GM12878 (cell line): ENCODE measurements around the gene TRIOBP. TPM values are rescaled to one million over a fixed set of nuclear protein-coding genes. Genes with fewer than 3 reads are reported as not detected.

Source experiments
- ATAC-seq: fragments of 200-7000 bp; cut with Tn5 transposase; 3 replicates; pipeline ENCODE4 v1.9.1; 2020; ENCODE audit warnings: mild to moderate bottlenecking, moderate library complexity
- BruUV-seq: library from RNA; stranded (reverse); fragments of 400-500 nt; replicated peaks from 2 replicates; lab custom pipeline; 2021; lab: Mats Ljungman, UMichigan
- CTCF ChIA-PET: fragments of 300-600 bp; sonication (Branson Sonifier 250); formaldehyde crosslinking; extraction: SDS; loops from one replicate; lab custom pipeline; 2021; ENCODE audit warnings: inconsistent platforms; lab: Yijun Ruan, JAX
- POLR2A ChIA-PET: fragments of 350-600 bp; formaldehyde crosslinking; extraction: SDS; loops from one replicate; lab custom pipeline; 2021; ENCODE audit warnings: inconsistent platforms; lab: Charles Lee
- RAD21 ChIA-PET: fragments of 300-600 bp; sonication (Branson Sonifier 250); formaldehyde crosslinking; loops from one replicate; lab custom pipeline; 2023; ENCODE audit warnings: antibody characterized with exemption; ENCODE audit not compliant: unreplicated experiment; lab: Charles Lee
- SMC1A ChIA-PET: fragments of 300-600 bp; sonication (Branson Sonifier 250); formaldehyde crosslinking; loops from one replicate; lab custom pipeline; 2023; ENCODE audit not compliant: unreplicated experiment, uncharacterized antibody; lab: Charles Lee
- DNase-seq: peaks from one replicate; pipeline ENCODE4 v3.0.0-alpha.2; 2011; ENCODE audit warnings: low read depth, low spot score
- FAIRE-seq: peaks from 3 replicates; lab custom pipeline; 2011; peaks lifted over from hg19 to GRCh38; lab: Jason Lieb, UNC
- H2AFZ ChIP-seq: 2 replicates; pipeline ENCODE4 v1.6.0; 2011; ENCODE audit warnings: low read depth, low read length, control low read depth; ENCODE audit not compliant: control insufficient read depth
- H3K27ac ChIP-seq: 2 replicates; pipeline ENCODE4 v1.5.1; 2011; ENCODE audit warnings: control low read depth; ENCODE audit not compliant: control insufficient read depth, insufficient read depth
- H3K27me3 ChIP-seq, 2 experiments: replicated peaks in 1 of 2; 2 replicates each; pipeline versions ENCODE4 v1.6.0 to v1.6.1; 2011; ENCODE audit warnings: low read length in 1 of 2; ENCODE audit not compliant: control insufficient read depth in 2 of 2, insufficient read depth in 2 of 2
- H3K36me3 ChIP-seq, 2 experiments: 2 replicates each; pipeline ENCODE4 v1.5.1; 2011; ENCODE audit warnings: low read length in 1 of 2; ENCODE audit not compliant: control insufficient read depth in 2 of 2, insufficient read depth in 2 of 2
- H3K4me1 ChIP-seq: 2 replicates; pipeline ENCODE4 v1.6.1; 2011; ENCODE audit warnings: mild to moderate bottlenecking, low read length, moderate library complexity, mixed read lengths; ENCODE audit not compliant: control insufficient read depth, insufficient read depth
- H3K4me2 ChIP-seq: 2 replicates; pipeline ENCODE4 v1.6.0; 2011; ENCODE audit warnings: control low read depth; ENCODE audit not compliant: control insufficient read depth, insufficient read depth
- H3K4me3 ChIP-seq: fragments of 200-600 bp; sonication (generic); 2 replicates; pipeline ENCODE4 v1.5.1; 2016
- H3K79me2 ChIP-seq: 2 replicates; pipeline ENCODE4 v1.6.0; 2011; ENCODE audit warnings: low read length; ENCODE audit not compliant: control insufficient read depth, insufficient read depth
- H3K9ac ChIP-seq: 2 replicates; pipeline ENCODE4 v1.8.0; 2011; ENCODE audit warnings: low read length, control low read depth, mixed read lengths; ENCODE audit not compliant: control insufficient read depth, insufficient read depth
- H3K9me3 ChIP-seq: replicated peaks from 3 replicates; pipeline ENCODE4 v1.5.1; 2011; ENCODE audit warnings: mild to moderate bottlenecking, low read length; ENCODE audit not compliant: control insufficient read depth, insufficient read depth
- H4K20me1 ChIP-seq: 2 replicates; pipeline ENCODE4 v1.6.0; 2011; ENCODE audit not compliant: control insufficient read depth, insufficient read depth
- CBFB ChIP-seq: IDR thresholded peaks from 2 replicates; pipeline ENCODE4 v1.6.1; 2016; ENCODE audit warnings: antibody characterized with exemption, low read depth
- E2F8 ChIP-seq: fragments of 450-650 bp; IDR thresholded peaks from 2 replicates; pipeline ENCODE4 v1.6.1; 2018; ENCODE audit warnings: mild to moderate bottlenecking, low read depth, moderate library complexity; ENCODE audit not compliant: partially characterized antibody
- HCFC1 ChIP-seq: fragments of 150-350 bp; IDR thresholded peaks from 2 replicates; pipeline ENCODE4 v1.6.1; 2014; ENCODE audit warnings: low read length
- MXI1 ChIP-seq: fragments of 150-350 bp; IDR thresholded peaks from 2 replicates; pipeline ENCODE4 v1.6.1; 2011; ENCODE audit warnings: low read depth, mild to moderate bottlenecking, inconsistent platforms, low read length, improper control_type of control experiment
- SUZ12 ChIP-seq: fragments of 200-600 bp; sonication (generic); IDR thresholded peaks from one replicate; pipeline ENCODE4 v1.6.1; 2018; ENCODE audit warnings: antibody characterized with exemption, mild to moderate bottlenecking; ENCODE audit not compliant: unreplicated experiment
- USF1 ChIP-seq: IDR thresholded peaks from 2 replicates; pipeline ENCODE4 v1.6.1; 2011; ENCODE audit warnings: borderline replicate concordance, low read depth, mild to moderate bottlenecking, moderate library complexity, mixed read lengths, low read length; ENCODE audit not compliant: insufficient read depth; ENCODE audit errors: extremely low read length
- WGBS: methylation state at CpG from one replicate; pipeline ENCODE4 v1.1.6; 2016; ENCODE audit warnings: low lambda C conversion rate; ENCODE audit not compliant: insufficient replicate concordance, insufficient coverage; ENCODE audit errors: missing lambda C conversion rate; 5-methylcytosine and 5-hydroxymethylcytosine counted together
- in situ Hi-C: fragments of 300-500 bp; cut with MboI; formaldehyde crosslinking; loops from 9 replicates; pipeline ENCODE4 v1.14.3; 2018; ENCODE audit warnings: mixed read lengths
- intact Hi-C: fragments of 100-400 bp; cut with micrococcal nuclease; formaldehyde crosslinking; loops from one replicate; pipeline ENCODE4 v1.14.2; 2022; ENCODE audit not compliant: unreplicated experiment
- polyA plus RNA-seq, 11 experiments: library from polyadenylated mRNA; depleted of rRNA in 4 of 11; unstranded in 6 of 11; stranded (reverse) in 5 of 11; fragments of >200 nt; fragmentation: Nextera tagmentation in 4 of 11; fragmentation: Illumina TruSeq in 1 of 11; extraction: Ambion mirVana in 4 of 11; extraction: Trizol in 1 of 11; gene quantifications; 1 replicate in 1 of 11; 2 replicates in 10 of 11; pipeline versions ENCODE4 v1.2.1 to v1.2.3, GENCODE V29; 2011 to 2016; ENCODE audit warnings: inconsistent platforms in 2 of 11, missing spikeins in 2 of 11, low read depth in 1 of 11
- total RNA-seq, 4 experiments: library from RNA; depleted of rRNA in 3 of 4; stranded (reverse); fragments of >200 nt in 3 of 4; fragmentation: Illumina TruSeq in 1 of 4; extraction: Trizol in 1 of 4; gene quantifications; 2 replicates each; pipeline versions ENCODE4 v1.2.1 to v1.2.3, GENCODE V29; 2013 to 2021

Gene TRIOBP
- total and polyA plus RNA-seq, 10 of the 15 experiments (the other 5 are each of a cell fraction or from before 2014, with no cell fraction given) = 0.21 to 23.6 (median 11.9) TPM

GRCh38 chr22:37769056-37769455, 72.2 kb downstream of the TRIOBP start:
- ChIA-PET POLR2A (no interaction called here), SMC1A (no interaction called here)

More at GRCh38 chr22:37769056-37769455, 72.2 kb downstream of the TRIOBP start:
- intact Hi-C loops (no loop called here), in situ Hi-C loops (no loop called here)
- CTCF ChIA-PET = interaction anchor here (1.0 to 1.4 kb wide), 3 partner anchors 7 to 48 kb away, joined by 3 to 4 read pairs (median 3); no protein-coding TSS in a partner anchor
- no peaks in the 10 kb centered on the region for H3K9me3 ChIP-seq
- no peak overlapping the region for H3K4me3 ChIP-seq
- H3K4me1 ChIP-seq = no peaks in the 10 kb centered on the region
- H3K27ac ChIP-seq = no peak overlapping the region
- DNase-seq = no peak
- TF ChIP-seq MXI1 (no peak), USF1 (no peak), HCFC1 (no peak), SUZ12 (no peak), CBFB (no peak), E2F8 (no peak)
- no peak overlapping the region for H3K4me2 ChIP-seq
- no peaks in the 10 kb centered on the region for H3K27me3 ChIP-seq
- H3K9ac ChIP-seq = no peak overlapping the region
- no TSS peak for BruUV-seq
- no peak for ATAC-seq
- no peaks in the 10 kb centered on the region for H3K79me2 ChIP-seq
- 97% methylated on average over 23 of the region's 24 CpGs for WGBS
- H3K36me3 ChIP-seq = peaks cover 0 to 4% of the 10 kb centered on the region in 2 experiments; a peak in 2 of 4 replicates
- no peak for FAIRE-seq
- H2AFZ ChIP-seq = no peak overlapping the region
- RAD21 ChIA-PET = no interaction called here
- H4K20me1 ChIP-seq = no peaks in the 10 kb centered on the region
